ENCODE data around the gene ARHGAP42.

DNA sequence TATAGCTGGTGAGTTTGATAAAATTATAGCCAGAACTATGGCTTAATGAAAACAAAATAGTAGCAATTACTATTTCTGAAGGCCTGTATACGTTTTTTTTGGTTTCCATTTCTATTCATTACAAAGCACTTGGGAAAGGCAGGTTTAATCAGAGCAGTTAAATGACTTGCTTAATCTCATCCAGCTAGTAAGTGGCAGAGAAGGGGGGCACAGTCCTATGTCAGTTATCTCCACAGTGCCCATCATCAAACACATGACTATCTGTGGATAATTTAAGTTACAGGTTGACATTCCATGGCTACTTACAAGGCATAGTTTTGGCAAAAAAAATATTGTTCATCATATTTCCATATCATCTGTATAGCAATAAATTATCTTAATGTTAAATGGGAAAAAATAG is 348.8 kb downstream of the ARHGAP42 start:
- TF ChIP-seq, protein P1, sequence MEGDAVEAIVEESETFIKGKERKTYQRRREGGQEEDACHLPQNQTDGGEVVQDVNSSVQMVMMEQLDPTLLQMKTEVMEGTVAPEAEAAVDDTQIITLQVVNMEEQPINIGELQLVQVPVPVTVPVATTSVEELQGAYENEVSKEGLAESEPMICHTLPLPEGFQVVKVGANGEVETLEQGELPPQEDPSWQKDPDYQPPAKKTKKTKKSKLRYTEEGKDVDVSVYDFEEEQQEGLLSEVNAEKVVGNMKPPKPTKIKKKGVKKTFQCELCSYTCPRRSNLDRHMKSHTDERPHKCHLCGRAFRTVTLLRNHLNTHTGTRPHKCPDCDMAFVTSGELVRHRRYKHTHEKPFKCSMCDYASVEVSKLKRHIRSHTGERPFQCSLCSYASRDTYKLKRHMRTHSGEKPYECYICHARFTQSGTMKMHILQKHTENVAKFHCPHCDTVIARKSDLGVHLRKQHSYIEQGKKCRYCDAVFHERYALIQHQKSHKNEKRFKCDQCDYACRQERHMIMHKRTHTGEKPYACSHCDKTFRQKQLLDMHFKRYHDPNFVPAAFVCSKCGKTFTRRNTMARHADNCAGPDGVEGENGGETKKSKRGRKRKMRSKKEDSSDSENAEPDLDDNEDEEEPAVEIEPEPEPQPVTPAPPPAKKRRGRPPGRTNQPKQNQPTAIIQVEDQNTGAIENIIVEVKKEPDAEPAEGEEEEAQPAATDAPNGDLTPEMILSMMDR (IDR thresholded peaks at IDR 0.05; ENCODE audit: insufficient read depth, low read depth, low read length): no peak
- no peak for TF ChIP-seq EZH2 (IDR thresholded peaks at IDR 0.05; ENCODE audit: insufficient read depth, low read length)
